HCT116 (cell line): ENCODE measurements around the gene SGIP1.

Source experiments
- CTCF ChIP-seq, 3 experiments: fragments of 200-600 bp in 1 of 3; sonication (generic) in 1 of 3; IDR thresholded peaks in 2 of 3; conservative IDR thresholded peaks in 1 of 3; 2 replicates each; pipeline ENCODE4 v1.5.1; 2012 to 2017; ENCODE audit warnings: low read depth in 2 of 3, low read length in 2 of 3, antibody characterized with exemption in 1 of 3, borderline replicate concordance in 1 of 3, control low read depth in 1 of 3, mild to moderate bottlenecking in 1 of 3, mixed read lengths in 1 of 3, mixed run types in 1 of 3, moderate library complexity in 1 of 3; ENCODE audit not compliant: insufficient read depth in 1 of 3
- POLR2A ChIP-seq: IDR thresholded peaks from 2 replicates; pipeline ENCODE4 v1.7.0; 2011; ENCODE audit warnings: borderline replicate concordance; ENCODE audit not compliant: insufficient read depth, insufficient read length; ENCODE audit errors: extremely low read depth
- POLR2AphosphoS5 ChIP-seq: IDR thresholded peaks from 2 replicates; pipeline ENCODE4 v1.6.1; 2011; ENCODE audit warnings: mild to moderate bottlenecking, low read depth, low read length, moderate library complexity

GRCh38 chr1:66778266-66778665 lies 244.3 kb downstream of the SGIP1 start:
- no peak for TF ChIP-seq POLR2AphosphoS5
- TF ChIP-seq CTCF (IDR thresholded peaks at IDR 0.05 in 2 of 3, conservative IDR thresholded peaks at IDR 0.05 in 1 of 3; ENCODE audit: borderline replicate concordance in 1 of 3, insufficient read depth in 1 of 3, low read depth in 2 of 3, low read length in 2 of 3): no peak
- TF ChIP-seq POLR2A: no peak
